NT2/D1 (cell line): ENCODE measurements around the gene PLEKHG7.

Source experiments
- SUZ12 ChIP-seq: IDR thresholded peaks from 2 replicates; pipeline ENCODE4 v1.6.1; 2011; ENCODE audit not compliant: insufficient read length, insufficient read depth; ENCODE audit errors: extremely low read depth
- YY1 ChIP-seq: IDR thresholded peaks from 2 replicates; pipeline ENCODE4 v1.6.1; 2011; ENCODE audit not compliant: insufficient read length, insufficient read depth
- ZNF274 ChIP-seq: IDR thresholded peaks from 2 replicates; pipeline ENCODE4 v1.6.1; 2011; ENCODE audit warnings: mild to moderate bottlenecking, low read depth, low read length

- TF ChIP-seq YY1 (no peak), SUZ12 (no peak), ZNF274 (no peak)
Observed at GRCh38 chr12:92733181-92733580, 30.4 kb downstream of the PLEKHG7 start.
